IPS-15b (cell line): Measurements from ENCODE around the gene PNMA3.
"Not testable (repeated sequence)": the region's sequence is repeated elsewhere in the genome, so short reads cannot be mapped to it uniquely, and the experiment has no call there.

Experiments
- H3K27me3 ChIP-seq: one replicate; pipeline ENCODE4 v1.6.1; 2013; ENCODE audit warnings: low read length; ENCODE audit not compliant: control insufficient read depth, insufficient read depth
- H3K36me3 ChIP-seq: one replicate; pipeline ENCODE4 v1.6.1; 2013; ENCODE audit warnings: low read length; ENCODE audit not compliant: control insufficient read depth, insufficient read depth
- H3K4me1 ChIP-seq: one replicate; pipeline ENCODE4 v1.6.1; 2013; ENCODE audit warnings: mild to moderate bottlenecking, low read length; ENCODE audit not compliant: control insufficient read depth, insufficient read depth
- H3K4me3 ChIP-seq: one replicate; pipeline ENCODE4 v1.5.1; 2013; ENCODE audit warnings: low read depth, low read length
- H3K9ac ChIP-seq: one replicate; pipeline ENCODE4 v1.6.1; 2013; ENCODE audit warnings: low read depth, mild to moderate bottlenecking, low read length
- H3K9me3 ChIP-seq: one replicate; pipeline ENCODE4 v1.6.1; 2013; ENCODE audit warnings: mild to moderate bottlenecking, low read length; ENCODE audit not compliant: control insufficient read depth, insufficient read depth

PNMA3 gene

GRCh38 chrX:153055871-153056749, at the start of gene PNMA3:
Gene PNMA3, plus strand, starts transcription at chrX:153056470. Its CDS starts 586 bp downstream, at chrX:153057056.
- Histone ChIP-seq H3K9ac (no peak within 1 kb of the TSS), H3K9me3 (no peaks in the 10 kb centered on the region), H3K36me3 (peaks cover 2% of the 10 kb centered on the region), H3K4me1 (no peaks in the 10 kb centered on the region), H3K27me3 (peaks cover 12% of the 10 kb centered on the region), H3K4me3 (peak within 1 kb of the TSS; percentile 8)

- not testable (repeated sequence) for H3K9ac ChIP-seq, H3K9me3 ChIP-seq, H3K36me3 ChIP-seq, H3K4me3 ChIP-seq, H3K4me1 ChIP-seq, H3K27me3 ChIP-seq
These were observed 39.1 kb upstream of the PNMA3 start for GRCh38 chrX:153017174-153017573.

- Histone ChIP-seq H3K9me3 (no peaks in the 10 kb centered on the region), H3K4me1 (no peaks in the 10 kb centered on the region), H3K4me3 (no peak overlapping the region), H3K9ac (no peak overlapping the region), H3K27me3 (peaks cover 3% of the 10 kb centered on the region), H3K36me3 (no peaks in the 10 kb centered on the region)
These were observed 37.1 kb upstream of the PNMA3 start for GRCh38 chrX:153019166-153019565.

- H3K9me3 ChIP-seq, H3K4me3 ChIP-seq, H3K4me1 ChIP-seq, H3K27me3 ChIP-seq, H3K36me3 ChIP-seq, H3K9ac ChIP-seq: not testable (repeated sequence)
These were observed 29.8 kb upstream of the PNMA3 start for GRCh38 chrX:153026501-153026900.

- not testable (repeated sequence) for H3K27me3 ChIP-seq, H3K9ac ChIP-seq, H3K36me3 ChIP-seq, H3K9me3 ChIP-seq, H3K4me3 ChIP-seq, H3K4me1 ChIP-seq
These were observed 27.8 kb upstream of the PNMA3 start for GRCh38 chrX:153028487-153028886.

GRCh38 chrX:153029162-153029561, 27.1 kb upstream of the PNMA3 start:
- Histone ChIP-seq H3K4me1 (no peaks in the 10 kb centered on the region), H3K9ac (no peak overlapping the region), H3K36me3 (no peaks in the 10 kb centered on the region), H3K9me3 (no peaks in the 10 kb centered on the region), H3K27me3 (peaks cover 6% of the 10 kb centered on the region), H3K4me3 (no peak overlapping the region)

- Histone ChIP-seq H3K4me1 (no peaks in the 10 kb centered on the region), H3K36me3 (no peaks in the 10 kb centered on the region), H3K9me3 (peaks cover 3% of the 10 kb centered on the region), H3K27me3 (peaks cover 6% of the 10 kb centered on the region), H3K9ac (no peak overlapping the region), H3K4me3 (no peak overlapping the region)
These were observed 26.4 kb upstream of the PNMA3 start for GRCh38 chrX:153029875-153030274.

- peaks cover 3% of the 10 kb centered on the region for H3K9me3 ChIP-seq
- H3K4me1 ChIP-seq = no peaks in the 10 kb centered on the region
- peaks cover 6% of the 10 kb centered on the region for H3K27me3 ChIP-seq
- H3K4me3 ChIP-seq = no peak overlapping the region
- no peaks in the 10 kb centered on the region for H3K36me3 ChIP-seq
- H3K9ac ChIP-seq = no peak overlapping the region
These were observed 25.5 kb upstream of the PNMA3 start for GRCh38 chrX:153030801-153031200.

- Histone ChIP-seq H3K27me3 (peaks cover 6% of the 10 kb centered on the region), H3K4me3 (peak overlapping the region; percentile 37), H3K9ac (no peak overlapping the region), H3K9me3 (peaks cover 3% of the 10 kb centered on the region), H3K36me3 (no peaks in the 10 kb centered on the region), H3K4me1 (no peaks in the 10 kb centered on the region)
These were observed 23.7 kb upstream of the PNMA3 start for GRCh38 chrX:153032397-153033118.

- no peaks in the 10 kb centered on the region for H3K36me3 ChIP-seq
- peaks cover 13% of the 10 kb centered on the region for H3K9me3 ChIP-seq
- no peak overlapping the region for H3K4me3 ChIP-seq
- H3K27me3 ChIP-seq = no peaks in the 10 kb centered on the region
- no peak overlapping the region for H3K9ac ChIP-seq
- H3K4me1 ChIP-seq = no peaks in the 10 kb centered on the region
These were observed 7.2 kb upstream of the PNMA3 start for GRCh38 chrX:153049093-153049492.

- no peak overlapping the region for H3K9ac ChIP-seq
- no peak overlapping the region for H3K4me3 ChIP-seq
- no peaks in the 10 kb centered on the region for H3K4me1 ChIP-seq
- no peaks in the 10 kb centered on the region for H3K36me3 ChIP-seq
- H3K9me3 ChIP-seq = peaks cover 9% of the 10 kb centered on the region
- peaks cover 12% of the 10 kb centered on the region for H3K27me3 ChIP-seq
These were observed 3.7 kb upstream of the PNMA3 start for GRCh38 chrX:153052534-153052933.

- H3K27me3 ChIP-seq = peaks cover 12% of the 10 kb centered on the region
- H3K4me3 ChIP-seq = no peak overlapping the region
- H3K9me3 ChIP-seq = no peaks in the 10 kb centered on the region
- H3K9ac ChIP-seq = no peak overlapping the region
- peaks cover 2% of the 10 kb centered on the region for H3K36me3 ChIP-seq
- H3K4me1 ChIP-seq = no peaks in the 10 kb centered on the region
These were observed 1.0 kb downstream of the PNMA3 start for GRCh38 chrX:153057281-153057680.
